HG03575 (cell line): ENCODE data around the gene PRAMEF6.
"Not testable (repeated sequence)": the region's sequence is repeated elsewhere in the genome, so short reads cannot be mapped to it uniquely, and the experiment has no call there.

Experiments used
- ATAC-seq: cut with Tn5 transposase; IDR thresholded peaks from one replicate; pipeline ENCODE4 v1.9.1; 2021; ENCODE audit not compliant: unreplicated experiment, insufficient number of reproducible peaks, low FRiP score; ENCODE audit errors: extremely low read depth

Gene PRAMEF6

DNA sequence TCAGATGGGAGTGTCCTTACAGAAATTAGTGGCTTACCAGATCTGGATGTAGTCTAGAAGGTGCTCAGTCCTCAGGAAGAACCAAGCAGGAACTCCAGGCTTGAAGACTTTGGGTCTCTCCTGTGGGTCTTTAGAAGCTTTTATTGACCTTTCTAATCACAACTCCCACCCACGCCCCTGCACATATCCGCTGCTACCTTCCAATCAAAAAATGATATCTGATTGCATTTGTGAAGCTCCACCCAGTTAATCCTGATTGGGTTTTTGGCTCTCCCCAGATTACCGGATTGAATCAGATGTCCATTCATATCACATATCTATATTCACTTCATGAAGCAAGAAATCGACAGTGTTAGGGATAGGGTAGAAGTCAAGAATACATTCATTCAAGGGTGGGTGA lies at the start of gene PRAMEF6:
Gene PRAMEF6, minus strand, starts transcription at position 101 of the 400 bp plus-strand sequence. CDS start 5,062 bp downstream, outside the sequence.
- ATAC-seq, result not testable (repeated sequence)

DNA sequence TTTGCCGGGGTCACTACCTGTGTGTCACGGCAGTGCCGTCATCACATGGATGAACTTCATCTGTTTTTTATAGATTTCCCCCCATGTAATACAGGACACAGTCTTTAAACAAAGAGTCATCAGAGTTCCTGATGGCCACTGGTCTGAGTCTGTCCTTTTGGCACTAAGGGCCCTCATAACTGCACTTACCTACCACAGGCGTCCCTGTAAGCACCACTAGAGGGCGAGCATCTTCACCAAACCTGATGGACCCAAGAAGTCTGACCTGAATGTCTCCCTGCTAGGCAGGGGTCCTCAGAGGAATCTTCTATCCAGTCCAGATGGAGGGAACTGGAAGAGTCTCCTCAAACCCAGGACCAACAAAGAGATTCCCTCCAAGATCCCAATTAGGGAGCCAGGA lies 23.0 kb downstream of the PRAMEF6 start:
- ATAC-seq, result not testable (repeated sequence)

DNA sequence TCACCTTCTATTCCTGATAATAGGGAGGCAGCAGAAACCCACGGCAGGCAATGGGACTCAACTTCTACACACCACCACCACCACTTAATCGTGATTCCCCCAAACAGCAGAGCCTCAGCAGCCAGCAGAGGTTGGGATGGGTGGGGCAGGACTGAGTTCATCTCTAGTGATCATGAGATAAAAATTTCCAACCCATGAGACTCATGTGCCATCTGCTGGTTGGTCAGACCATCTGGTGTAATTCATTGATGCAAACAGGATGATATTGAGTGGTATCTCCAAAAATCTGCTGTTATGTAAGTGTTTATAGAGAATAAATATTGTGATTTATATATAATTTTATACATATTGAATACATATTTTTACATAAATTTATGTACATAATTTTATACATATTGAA lies 25.6 kb downstream of the PRAMEF6 start:
- not testable (repeated sequence) for ATAC-seq

DNA sequence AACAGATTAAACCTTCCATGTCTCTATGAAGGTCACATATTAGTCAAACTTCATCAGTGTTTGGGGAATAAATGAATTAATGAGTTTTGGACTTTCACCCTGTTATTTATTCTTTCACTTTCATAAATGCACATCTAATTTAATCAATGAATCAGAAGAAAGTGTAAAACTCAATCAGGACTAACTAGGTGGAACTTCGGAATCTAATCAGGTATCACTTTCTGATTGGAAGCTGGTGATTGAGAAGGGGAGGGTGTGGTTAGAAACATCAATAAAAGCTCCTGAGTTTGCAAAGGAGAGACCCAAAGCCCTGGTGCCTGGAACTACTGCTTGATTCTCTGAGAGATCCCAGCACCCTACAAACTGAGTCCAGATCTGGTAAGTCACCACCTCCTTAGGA lies 31.1 kb downstream of the PRAMEF6 start, which contains the start of gene PRAMEF7:
Gene PRAMEF7, plus strand, starts transcription at position 301 of the 400 bp plus-strand sequence. CDS start 1,083 bp downstream, outside the sequence.
- ATAC-seq, result not testable (repeated sequence)

DNA sequence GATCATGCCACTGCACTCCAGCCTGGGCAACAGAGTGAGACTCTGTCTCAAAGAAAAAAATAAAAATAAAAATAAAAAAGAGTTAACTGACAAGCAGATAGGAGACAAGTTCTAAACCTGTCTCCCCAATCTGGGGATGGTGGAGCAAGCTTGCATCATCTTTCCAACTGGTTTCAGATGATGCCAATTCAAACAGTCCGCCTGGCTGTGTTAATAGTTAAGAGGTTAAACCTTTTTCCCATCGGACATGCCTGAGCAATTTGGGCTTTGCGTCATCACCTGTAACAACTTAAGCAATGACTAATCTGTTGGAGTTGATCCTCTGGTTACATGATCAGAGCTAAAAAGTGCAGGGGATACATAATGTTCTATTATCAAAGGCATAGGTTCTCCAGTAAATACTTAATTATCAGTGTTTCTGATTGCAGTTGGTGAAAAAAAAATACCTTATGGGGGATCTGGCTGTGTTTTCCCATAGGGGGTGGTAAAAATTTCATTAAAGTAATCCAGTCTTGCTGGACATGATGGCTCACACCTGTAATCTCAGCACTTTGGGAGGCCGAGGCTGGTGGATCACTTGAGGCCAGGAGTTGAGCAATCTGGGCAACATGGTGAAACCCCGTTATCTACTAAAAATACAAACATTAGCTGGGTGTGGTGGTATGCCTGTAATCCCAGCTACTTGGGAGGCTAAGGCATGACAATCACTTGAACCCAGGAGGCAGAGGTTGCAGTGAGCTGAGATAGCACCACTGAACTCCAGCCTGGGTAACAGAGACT lies 43.4 kb downstream of the PRAMEF6 start:
- ATAC-seq, result not testable (repeated sequence)

DNA sequence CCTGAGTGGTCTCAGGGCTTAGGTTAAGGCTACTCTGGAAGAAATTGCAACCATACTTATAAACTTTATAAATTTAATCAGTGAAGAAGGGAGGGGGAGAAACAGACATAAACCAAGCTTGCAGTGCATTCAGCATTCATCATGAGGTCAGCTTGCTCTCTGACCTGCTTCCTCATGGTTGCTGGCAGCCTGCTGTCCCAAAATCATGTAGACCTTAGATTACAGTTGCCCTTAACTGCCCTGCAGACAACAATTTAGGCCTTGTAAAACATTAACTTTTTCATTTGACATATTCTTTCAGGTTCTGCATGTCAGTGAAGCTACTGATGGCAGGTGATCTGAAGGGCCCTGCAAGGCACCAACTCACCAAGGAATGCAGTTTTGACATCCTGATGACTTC lies 48.2 kb downstream of the PRAMEF6 start:
- ATAC-seq, result not testable (repeated sequence)

DNA sequence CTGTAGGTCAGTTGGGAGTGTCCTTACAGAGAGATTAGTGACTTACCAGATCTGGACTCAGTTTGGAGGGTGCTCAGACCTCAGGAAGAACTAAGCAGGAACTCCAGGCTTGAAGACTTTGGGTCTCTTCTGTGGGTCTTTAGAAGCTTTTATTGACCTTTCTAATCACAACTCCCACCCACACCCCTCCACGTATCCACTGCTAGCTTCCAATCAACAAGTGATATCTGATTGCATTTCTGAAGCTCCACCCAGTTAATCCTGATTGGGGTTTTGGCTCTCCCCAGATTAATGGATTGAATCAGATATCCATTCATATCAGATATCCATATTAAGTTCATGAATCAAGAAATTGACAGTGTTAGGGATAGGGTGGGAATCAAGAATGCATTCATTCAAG lies 49.2 kb downstream of the PRAMEF6 start, which contains the start of gene PRAMEF10:
Gene PRAMEF10, minus strand, starts transcription at position 101 of the 400 bp plus-strand sequence. CDS start 2,423 bp downstream, outside the sequence.
- ATAC-seq, result not testable (repeated sequence)
